HUDEP-2 (cell line): ENCODE results near the gene OVOL2.

Source experiments
- DNase-seq, 76 experiments: peaks; one replicate each; lab custom pipeline; 2025; ENCODE audit not compliant: unreplicated experiment in 76 of 76; lab: John Stamatoyannopoulos, UW

OVOL2 gene

GRCh38 chr20:17992224-17992637, 65.5 kb downstream of the OVOL2 start:
- no peak for DNase-seq

- DNase-seq = no peak
Observed at GRCh38 chr20:17990278-17990972, 67.3 kb downstream of the OVOL2 start.

GRCh38 chr20:17987988-17988387, 69.7 kb downstream of the OVOL2 start:
- no peak for DNase-seq

DNA sequence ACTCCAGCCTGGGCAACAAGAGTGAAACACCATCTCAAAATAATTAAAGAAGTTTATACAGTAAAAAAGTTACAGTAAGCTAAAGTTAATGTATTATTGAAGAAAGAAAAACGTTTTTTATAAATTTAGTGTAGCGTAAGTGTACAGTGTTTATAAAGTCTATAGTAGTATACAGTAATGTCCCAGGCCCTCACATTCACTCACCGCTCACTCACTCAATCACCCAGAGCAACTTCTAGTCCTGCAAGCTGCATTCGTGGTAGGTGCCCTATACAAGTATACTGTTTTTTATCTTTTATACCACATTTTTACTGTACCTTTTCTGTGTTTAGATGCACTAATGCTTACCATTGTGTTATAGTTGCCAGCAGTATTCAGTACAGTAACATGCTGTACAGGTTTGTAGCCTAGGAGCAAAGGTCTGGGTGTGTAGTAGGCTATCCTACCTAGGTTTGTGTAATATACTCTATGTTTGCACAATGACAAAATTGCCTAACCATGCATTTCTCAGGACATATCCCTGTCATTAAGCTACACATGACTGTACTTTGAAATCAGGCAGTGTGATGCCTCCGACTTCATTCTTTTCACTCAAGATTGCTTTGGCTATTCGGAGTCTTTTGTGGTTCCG, 72.2 kb downstream of the OVOL2 start:
- no peak for DNase-seq

DNA sequence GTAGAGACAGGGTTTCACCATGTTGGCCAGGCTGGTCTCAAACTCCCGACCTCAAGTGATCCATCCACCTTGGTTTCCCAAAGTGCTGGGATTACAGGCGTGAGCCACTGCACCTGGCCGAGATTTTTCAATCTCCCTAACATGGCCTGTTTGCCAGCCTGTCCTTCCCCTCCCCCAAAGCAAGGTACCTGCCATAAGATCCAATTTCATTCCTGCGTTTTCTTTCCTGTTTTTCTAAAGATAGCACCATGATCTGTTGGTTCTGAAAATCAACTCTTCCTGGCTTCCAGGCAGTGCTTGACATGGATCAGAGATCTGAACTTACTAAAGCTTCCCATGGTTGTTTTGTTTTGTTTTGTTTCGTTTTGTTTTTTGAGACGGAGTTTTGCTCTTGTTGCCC, 81.4 kb downstream of the OVOL2 start:
- DNase-seq = no peak
